MM.1S (cell line): ENCODE results near the gene ATOSA.

Source experiments
- DNase-seq: peaks from one replicate; pipeline ENCODE4 v3.0.0-alpha.2; 2015
- H2AFZ ChIP-seq: fragments of 300-600 bp; sonication (generic); 2 replicates; pipeline ENCODE4 v1.6.0; 2016; ENCODE audit warnings: antibody characterized with exemption, low read length
- H3F3A ChIP-seq: fragments of 300-600 bp; sonication (generic); 2 replicates; pipeline ENCODE4 v1.6.1; 2016; ENCODE audit warnings: mild to moderate bottlenecking, antibody characterized with exemption, low read length, moderate library complexity, mixed read lengths; ENCODE audit not compliant: insufficient read depth
- H3K27ac ChIP-seq: fragments of 300-600 bp; sonication (generic); 2 replicates; pipeline ENCODE4 v1.5.1; 2016; ENCODE audit warnings: mild to moderate bottlenecking, low read length
- H3K27me3 ChIP-seq: fragments of 300-600 bp; sonication (generic); replicated peaks from 2 replicates; pipeline ENCODE4 v1.6.0; 2016; ENCODE audit warnings: low read length; ENCODE audit not compliant: insufficient read depth
- H3K36me3 ChIP-seq: fragments of 300-600 bp; sonication (generic); replicated peaks from 2 replicates; pipeline ENCODE4 v1.6.1; 2016; ENCODE audit warnings: mild to moderate bottlenecking, low read length, mixed read lengths; ENCODE audit not compliant: insufficient read depth
- H3K4me1 ChIP-seq: fragments of 300-600 bp; sonication (generic); 2 replicates; pipeline ENCODE4 v1.6.1; 2016; ENCODE audit warnings: low read length, mixed read lengths
- H3K4me2 ChIP-seq: fragments of 300-600 bp; sonication (generic); 2 replicates; pipeline ENCODE4 v1.6.0; 2016; ENCODE audit warnings: low read depth, low read length
- H3K4me3 ChIP-seq: fragments of 300-600 bp; sonication (generic); 2 replicates; pipeline ENCODE4 v1.5.1; 2016; ENCODE audit warnings: low read length, mixed read lengths
- H3K79me2 ChIP-seq: fragments of 300-600 bp; sonication (generic); 2 replicates; pipeline ENCODE4 v1.6.1; 2016; ENCODE audit warnings: mixed run types, low read length, mixed read lengths
- H3K9ac ChIP-seq: fragments of 300-600 bp; sonication (generic); 2 replicates; pipeline ENCODE4 v1.6.1; 2016; ENCODE audit warnings: low read length, mixed read lengths
- H3K9me2 ChIP-seq: fragments of 300-600 bp; sonication (generic); replicated peaks from 2 replicates; pipeline ENCODE4 v1.6.1; 2016; ENCODE audit warnings: mild to moderate bottlenecking, low read length, mixed read lengths; ENCODE audit not compliant: insufficient read depth
- H3K9me3 ChIP-seq: fragments of 300-600 bp; sonication (generic); replicated peaks from 2 replicates; pipeline ENCODE4 v1.6.1; 2016; ENCODE audit warnings: mild to moderate bottlenecking, low read length, mixed read lengths; ENCODE audit not compliant: insufficient read depth
- H4K20me1 ChIP-seq: fragments of 300-600 bp; sonication (generic); 2 replicates; pipeline ENCODE4 v1.6.1; 2016; ENCODE audit warnings: mild to moderate bottlenecking, low read length, moderate library complexity, mixed read lengths; ENCODE audit not compliant: insufficient read depth
- EZH2 ChIP-seq: fragments of 300-600 bp; sonication (generic); optimal IDR thresholded peaks from 2 replicates; pipeline ENCODE3; 2017; ENCODE audit warnings: low read depth, mild to moderate bottlenecking, antibody characterized with exemption, low read length, mixed read lengths
- EZH2phosphoT487 ChIP-seq: fragments of 300-600 bp; sonication (generic); IDR thresholded peaks from 2 replicates; pipeline ENCODE4 v1.6.1; 2018; ENCODE audit warnings: antibody characterized with exemption, low read length
- TF ChIP-seq, protein P1 (sequence below): fragments of 300-600 bp; sonication (generic); IDR thresholded peaks from 2 replicates; pipeline ENCODE4 v1.5.1; 2016; ENCODE audit warnings: antibody characterized with exemption, low read length, mixed read lengths

Gene ATOSA

DNA sequence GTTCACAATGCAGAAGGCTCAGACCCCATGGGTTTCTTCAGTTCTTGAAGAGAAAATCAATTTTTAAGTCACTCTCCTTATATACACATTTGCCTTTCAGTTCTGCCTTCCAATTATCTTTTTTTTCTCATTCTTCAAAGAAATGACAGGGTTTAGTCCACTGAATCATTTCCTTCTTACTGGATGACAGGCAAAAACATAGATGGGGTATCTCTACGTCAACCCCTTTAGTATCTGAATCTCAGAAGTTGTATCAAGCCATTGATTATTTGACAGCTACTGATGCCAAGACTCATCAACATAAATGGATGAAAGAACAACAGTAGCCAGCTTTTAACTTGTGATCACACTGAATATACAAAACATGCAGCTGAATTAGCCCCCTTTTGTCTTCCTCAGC, 6.5 kb downstream of the ATOSA start:
- H3K27ac ChIP-seq: peak overlapping the region; percentile 46; the same call in 1 of the 2 replicates
- H3F3A ChIP-seq: peaks cover 61% of the 10 kb centered on the region
- DNase-seq: no peak
- no peaks in the 10 kb centered on the region for H3K27me3 ChIP-seq
- no peak overlapping the region for H2AFZ ChIP-seq
- peaks cover 17% of the 10 kb centered on the region for H3K36me3 ChIP-seq
- no peak overlapping the region for H3K4me3 ChIP-seq
- H3K4me2 ChIP-seq: peak overlapping the region; percentile 71; the same call in 1 of the 2 replicates
- H3K79me2 ChIP-seq: peaks cover 85% of the 10 kb centered on the region
- H3K9ac ChIP-seq: no peak overlapping the region
- H3K9me3 ChIP-seq: no peaks in the 10 kb centered on the region
- 0 out of 2 replicates have a peak, but pooled peaks cover 3% of the 10 kb centered on the region for H4K20me1 ChIP-seq
- H3K4me1 ChIP-seq: peaks cover 55% of the 10 kb centered on the region
- H3K9me2 ChIP-seq: no peaks in the 10 kb centered on the region
- TF ChIP-seq EZH2 (no peak), EZH2phosphoT487 (no peak)
- TF ChIP-seq, protein P1, sequence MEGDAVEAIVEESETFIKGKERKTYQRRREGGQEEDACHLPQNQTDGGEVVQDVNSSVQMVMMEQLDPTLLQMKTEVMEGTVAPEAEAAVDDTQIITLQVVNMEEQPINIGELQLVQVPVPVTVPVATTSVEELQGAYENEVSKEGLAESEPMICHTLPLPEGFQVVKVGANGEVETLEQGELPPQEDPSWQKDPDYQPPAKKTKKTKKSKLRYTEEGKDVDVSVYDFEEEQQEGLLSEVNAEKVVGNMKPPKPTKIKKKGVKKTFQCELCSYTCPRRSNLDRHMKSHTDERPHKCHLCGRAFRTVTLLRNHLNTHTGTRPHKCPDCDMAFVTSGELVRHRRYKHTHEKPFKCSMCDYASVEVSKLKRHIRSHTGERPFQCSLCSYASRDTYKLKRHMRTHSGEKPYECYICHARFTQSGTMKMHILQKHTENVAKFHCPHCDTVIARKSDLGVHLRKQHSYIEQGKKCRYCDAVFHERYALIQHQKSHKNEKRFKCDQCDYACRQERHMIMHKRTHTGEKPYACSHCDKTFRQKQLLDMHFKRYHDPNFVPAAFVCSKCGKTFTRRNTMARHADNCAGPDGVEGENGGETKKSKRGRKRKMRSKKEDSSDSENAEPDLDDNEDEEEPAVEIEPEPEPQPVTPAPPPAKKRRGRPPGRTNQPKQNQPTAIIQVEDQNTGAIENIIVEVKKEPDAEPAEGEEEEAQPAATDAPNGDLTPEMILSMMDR: no peak

DNA sequence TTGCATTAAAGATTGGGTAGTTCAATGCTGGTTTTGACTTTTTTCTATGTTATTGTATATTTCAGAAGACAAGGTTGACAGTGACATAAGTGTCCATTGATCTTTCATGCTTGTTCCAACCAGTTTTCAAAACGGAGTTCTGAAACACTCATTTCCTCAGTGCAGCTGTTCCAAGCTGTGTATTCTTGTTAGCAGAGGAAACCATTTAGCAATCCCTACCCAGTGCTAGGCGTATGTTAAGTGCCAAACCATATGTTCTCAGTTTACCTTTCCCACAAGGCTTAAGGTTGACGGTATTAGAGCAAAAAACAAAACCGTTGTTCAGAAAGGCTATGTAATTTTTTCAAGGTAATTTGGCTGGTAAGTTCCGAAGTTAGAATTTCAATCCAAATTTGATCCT, 9.1 kb downstream of the ATOSA start:
- Histone ChIP-seq H3F3A (peaks cover 48% of the 10 kb centered on the region), H3K4me2 (no peak overlapping the region), H3K27ac (no peak overlapping the region), H3K4me3 (no peak overlapping the region), H2AFZ (no peak overlapping the region), H3K4me1 (peaks cover 61% of the 10 kb centered on the region), H3K9me3 (no peaks in the 10 kb centered on the region), H3K27me3 (no peaks in the 10 kb centered on the region), H3K9ac (no peak overlapping the region), H3K9me2 (no peaks in the 10 kb centered on the region), H3K36me3 (peaks cover 27% of the 10 kb centered on the region), H3K79me2 (peaks cover 86% of the 10 kb centered on the region), H4K20me1 (0 out of 2 replicates have a peak, but pooled peaks cover 3% of the 10 kb centered on the region)
- TF ChIP-seq, protein P1: no peak
- TF ChIP-seq EZH2 (no peak), EZH2phosphoT487 (no peak)
- no peak for DNase-seq

DNA sequence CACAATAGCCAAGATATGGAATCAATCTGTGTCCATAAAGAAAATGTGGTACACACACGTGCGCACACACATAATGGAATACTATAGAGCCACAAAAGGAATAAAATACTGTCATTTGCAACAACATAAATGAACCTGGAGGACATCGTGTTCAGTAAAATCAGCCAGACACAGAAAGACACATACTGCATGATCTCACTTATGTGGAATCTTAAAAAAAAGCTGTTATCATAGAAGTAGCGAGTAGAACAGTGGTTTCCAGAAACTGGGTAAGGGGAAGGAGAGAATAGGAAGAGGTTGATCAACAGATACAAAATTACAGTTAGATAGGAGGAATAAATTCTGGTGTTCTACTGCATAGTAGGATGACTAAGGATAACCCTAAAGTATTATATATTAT, 11.1 kb downstream of the ATOSA start:
- H3F3A ChIP-seq: peaks cover 33% of the 10 kb centered on the region
- H3K9me3 ChIP-seq: no peaks in the 10 kb centered on the region
- no peak overlapping the region for H3K4me3 ChIP-seq
- H3K9ac ChIP-seq: no peak overlapping the region
- TF ChIP-seq EZH2 (no peak), EZH2phosphoT487 (no peak)
- TF ChIP-seq, protein P1: no peak
- peak overlapping the region; percentile 31; the same call in 1 of the 2 replicates for H3K4me2 ChIP-seq
- peaks cover 86% of the 10 kb centered on the region for H3K79me2 ChIP-seq
- peak overlapping the region; percentile 67; the same call in 1 of the 2 replicates for H3K27ac ChIP-seq
- peaks cover 33% of the 10 kb centered on the region for H3K36me3 ChIP-seq
- 0 out of 2 replicates have a peak, but pooled peaks cover 3% of the 10 kb centered on the region for H4K20me1 ChIP-seq
- H3K9me2 ChIP-seq: no peaks in the 10 kb centered on the region
- DNase-seq: no peak
- H2AFZ ChIP-seq: no peak overlapping the region
- H3K4me1 ChIP-seq: peaks cover 59% of the 10 kb centered on the region
- no peaks in the 10 kb centered on the region for H3K27me3 ChIP-seq
